SKM-1 (cell line): ENCODE measurements around the gene CACNB2.

Experiments
- DNase-seq: peaks from one replicate; lab custom pipeline; 2025; ENCODE audit not compliant: unreplicated experiment; lab: John Stamatoyannopoulos, UW

The CACNB2 gene

DNA sequence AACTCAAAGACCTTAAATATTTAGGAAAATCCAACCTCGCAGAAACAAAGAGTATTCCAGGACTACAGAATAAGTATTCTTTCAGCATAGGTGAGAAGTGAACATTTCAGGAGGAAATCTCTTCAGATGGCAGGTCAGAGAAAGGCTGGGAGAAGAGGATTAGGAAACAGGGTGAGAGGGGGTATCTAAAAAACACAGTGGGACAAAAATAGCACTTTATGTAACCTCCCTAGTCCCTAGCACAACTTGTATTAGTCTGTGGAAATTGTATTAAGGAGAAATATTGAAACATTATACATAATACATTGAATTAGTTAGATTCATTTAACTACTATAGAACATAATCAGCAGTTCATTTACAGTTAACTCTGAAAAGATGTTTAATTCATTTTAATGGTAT is 192.3 kb downstream of the CACNB2 start:
- no peak for DNase-seq

DNA sequence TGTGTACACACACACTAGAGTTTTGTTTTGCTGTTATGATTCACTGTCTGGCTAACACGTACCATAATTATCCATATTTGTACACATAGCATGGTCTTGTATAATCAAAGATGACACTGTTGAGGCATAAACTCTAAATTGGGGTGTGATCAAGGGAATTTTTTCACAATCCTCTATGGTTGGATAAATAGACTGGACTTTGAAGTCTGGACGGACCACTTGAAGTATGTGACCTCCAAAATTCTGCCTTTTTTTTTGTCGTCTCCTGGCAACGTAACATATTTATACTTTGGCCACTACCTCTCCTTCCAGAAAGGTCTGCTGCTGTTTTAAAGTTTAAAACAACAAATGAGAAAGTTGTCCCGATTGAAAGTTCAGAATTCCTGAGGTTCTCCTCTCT is 193.4 kb downstream of the CACNB2 start:
- DNase-seq: no peak

DNA sequence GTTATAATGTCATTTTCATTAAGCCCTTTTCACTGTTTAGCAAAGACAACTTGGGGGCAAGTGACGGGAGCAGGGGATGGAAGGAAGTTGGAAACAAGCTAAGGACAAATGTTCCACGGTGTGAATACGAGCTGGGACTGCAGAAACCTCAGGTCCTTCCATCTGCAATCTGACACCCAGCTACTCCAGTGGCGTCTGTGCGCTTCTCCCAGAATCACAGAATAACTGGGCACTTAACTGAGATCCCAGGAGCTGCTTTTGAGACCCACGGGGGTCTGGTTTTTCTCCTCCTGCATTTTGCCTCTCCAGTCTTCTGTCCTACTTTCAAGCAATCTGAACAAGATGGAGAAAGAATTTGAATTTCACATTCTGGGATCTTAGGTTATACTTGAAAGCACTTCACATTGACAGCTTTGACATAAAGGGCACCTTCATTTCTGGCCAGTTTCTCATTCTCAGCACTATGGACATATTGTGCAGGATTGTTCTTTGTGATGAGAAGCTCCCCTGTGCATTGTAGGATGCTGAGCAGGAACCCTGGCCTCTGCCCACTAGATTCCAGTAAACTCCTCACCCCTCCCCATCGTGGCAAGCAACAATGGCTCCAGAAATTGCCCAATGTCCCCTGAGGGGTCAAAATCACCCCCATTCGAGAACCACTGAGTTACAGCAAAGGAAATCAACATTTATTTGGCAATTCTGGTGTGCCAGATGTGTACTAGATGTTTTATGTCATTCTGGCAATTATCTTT is 194.1 kb downstream of the CACNB2 start:
- DNase-seq: no peak

DNA sequence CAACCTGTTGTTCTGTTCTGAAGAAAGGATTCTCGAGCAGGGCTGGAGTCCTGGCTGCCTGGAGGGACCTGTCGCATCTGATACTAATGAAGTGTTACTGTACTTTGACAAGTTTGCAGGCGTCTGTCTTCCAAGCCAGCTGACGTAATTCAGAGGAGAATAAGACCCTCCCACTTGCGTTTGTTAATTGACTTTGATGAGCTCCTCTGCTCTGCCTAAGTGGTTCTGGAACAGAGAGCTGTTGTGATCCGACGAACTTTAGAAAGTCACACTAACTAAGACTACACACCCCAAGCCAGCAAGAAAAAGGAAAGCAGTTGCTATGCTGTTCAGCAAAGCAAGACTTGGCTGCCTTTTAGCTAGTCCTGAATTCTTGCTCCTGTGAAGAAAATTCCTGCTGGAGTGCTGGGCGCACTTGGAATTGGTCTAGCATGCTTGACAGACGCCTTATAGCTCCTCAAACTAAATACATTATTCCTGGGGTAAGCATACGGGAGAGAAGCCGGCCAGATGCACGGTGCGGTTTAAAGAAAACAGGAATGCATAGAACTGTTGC is 200.3 kb downstream of the CACNB2 start:
- DNase-seq: no peak

DNA sequence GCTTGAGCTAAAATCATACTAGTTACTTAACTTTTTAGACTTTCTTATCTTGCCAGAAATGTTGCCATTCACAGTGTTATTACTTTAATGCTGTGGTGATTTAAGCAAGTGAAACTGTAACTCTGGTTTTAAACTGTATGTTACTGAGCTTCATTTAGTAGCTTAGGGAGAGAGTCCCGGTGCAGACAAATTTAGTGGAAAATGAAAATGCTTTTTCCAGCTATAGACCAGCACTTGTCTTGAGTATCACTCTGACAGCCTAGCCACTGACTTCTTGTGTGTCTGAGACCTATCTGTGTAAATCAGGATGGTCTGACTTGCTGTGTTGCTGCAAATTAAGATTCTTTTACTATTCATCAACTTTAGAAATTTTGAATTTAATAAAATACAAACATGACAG is 200.8 kb downstream of the CACNB2 start:
- DNase-seq: no peak

DNA sequence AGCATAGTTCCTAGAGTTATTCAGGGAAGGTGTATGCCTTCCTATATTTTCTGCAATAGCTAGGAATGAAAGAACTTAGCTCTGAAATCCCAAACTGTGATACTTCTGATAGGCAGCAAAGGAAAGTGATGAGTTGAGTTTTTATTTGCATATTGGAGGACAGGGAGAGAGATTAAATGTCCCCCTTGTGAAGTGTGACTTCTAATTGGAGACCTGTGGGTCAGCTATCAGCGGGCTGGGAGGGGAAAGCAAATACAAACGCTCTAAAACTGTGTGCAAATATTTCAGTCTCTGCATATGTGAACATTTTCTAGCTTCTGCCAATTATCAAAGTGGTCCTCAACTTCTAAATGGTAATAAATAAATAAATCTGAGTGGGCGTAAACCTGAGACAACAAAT is 203.3 kb downstream of the CACNB2 start:
- DNase-seq: no peak

DNA sequence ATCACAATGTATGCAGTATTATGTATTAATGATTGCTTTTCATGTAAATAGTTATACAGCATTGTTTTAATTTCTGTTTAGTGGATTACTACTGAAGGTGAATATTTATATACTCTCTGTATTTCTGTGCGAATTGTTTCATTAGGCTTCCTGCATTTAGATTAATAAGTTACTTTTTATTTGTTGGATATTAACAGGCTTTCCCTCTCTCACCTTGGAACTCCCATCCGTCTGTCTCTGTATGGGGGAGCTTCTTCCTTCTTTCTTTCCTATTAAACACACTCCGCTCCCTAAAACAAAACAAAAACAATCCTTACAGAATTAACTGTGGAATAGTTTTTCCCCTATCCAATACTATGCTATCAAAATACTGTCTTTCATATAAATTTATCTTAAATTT is 205.1 kb downstream of the CACNB2 start:
- no peak for DNase-seq

DNA sequence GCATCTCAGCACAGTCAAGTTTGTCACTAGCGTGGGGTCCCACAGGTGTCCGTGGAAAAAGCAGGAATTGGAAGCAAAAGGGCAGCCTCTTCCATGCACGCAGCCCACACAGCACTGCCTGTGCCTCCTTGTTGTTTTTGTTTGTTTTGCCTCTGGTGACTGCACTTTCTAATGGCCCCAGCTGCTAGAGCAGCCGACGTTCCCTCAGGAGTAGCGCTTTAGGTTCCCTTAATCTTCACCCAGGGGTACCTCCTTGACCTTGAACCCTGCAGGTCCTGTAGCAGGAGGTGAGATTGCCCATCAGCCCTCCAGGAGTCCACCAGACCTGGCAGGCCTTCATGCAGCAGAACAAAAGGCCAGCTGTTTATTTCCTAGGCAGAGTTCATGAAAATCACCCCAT is 210.1 kb downstream of the CACNB2 start:
- no peak for DNase-seq

DNA sequence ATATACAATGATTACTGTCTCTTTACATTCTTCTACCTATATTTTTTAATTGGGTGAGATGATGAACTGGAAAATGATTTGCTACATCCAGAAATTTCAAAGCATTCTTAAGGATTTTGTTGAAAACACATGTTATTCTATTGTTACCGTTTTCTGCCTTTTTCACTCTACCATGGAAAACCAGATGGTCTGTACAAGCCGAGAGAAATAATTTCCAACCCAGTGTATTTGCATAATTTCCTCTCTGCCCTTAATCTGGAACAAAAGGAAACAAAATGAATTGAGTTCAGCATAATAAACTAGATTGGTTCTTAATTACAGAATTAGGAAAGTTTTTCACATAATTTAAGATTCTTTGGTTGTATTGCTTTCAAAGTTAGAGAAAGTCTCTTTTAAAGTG is 211.2 kb downstream of the CACNB2 start:
- DNase-seq: no peak

DNA sequence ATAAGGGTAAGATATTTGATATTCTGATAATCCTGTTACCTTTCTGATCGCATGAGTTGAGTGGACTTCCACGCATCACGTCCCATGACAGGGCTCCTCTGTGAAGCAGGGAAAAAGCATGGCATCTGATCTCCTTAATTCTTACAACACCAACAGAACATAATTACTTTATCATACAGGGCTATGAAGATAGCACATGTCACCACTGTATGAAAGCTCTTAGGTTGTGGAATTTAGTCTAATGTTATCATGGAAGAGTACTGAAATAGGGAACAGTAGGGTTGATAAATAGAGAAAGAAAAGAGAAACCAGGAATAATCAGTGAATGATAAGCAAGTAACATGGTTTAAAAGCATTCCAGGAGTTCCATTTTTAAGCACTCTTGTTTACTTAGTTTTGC is 212.0 kb downstream of the CACNB2 start:
- no peak for DNase-seq

DNA sequence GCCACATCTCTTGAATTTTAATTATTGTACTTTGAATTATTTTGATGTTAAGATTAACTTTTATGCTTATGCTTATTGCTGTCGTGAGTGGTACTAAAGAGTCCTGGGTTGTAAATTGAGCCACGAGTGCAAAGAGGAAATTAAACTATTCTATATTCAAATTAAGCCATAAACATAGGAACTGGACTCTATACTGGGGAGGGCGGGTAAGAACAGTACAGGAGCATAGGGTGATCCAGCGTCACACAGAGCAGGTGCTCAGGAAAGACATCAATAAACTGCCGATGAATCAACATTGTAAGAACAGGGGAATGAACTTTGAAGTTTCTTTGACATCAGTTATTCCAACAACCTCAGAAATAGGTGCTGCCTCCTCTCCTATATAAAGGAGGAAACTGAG is 219.6 kb downstream of the CACNB2 start:
- DNase-seq: no peak

DNA sequence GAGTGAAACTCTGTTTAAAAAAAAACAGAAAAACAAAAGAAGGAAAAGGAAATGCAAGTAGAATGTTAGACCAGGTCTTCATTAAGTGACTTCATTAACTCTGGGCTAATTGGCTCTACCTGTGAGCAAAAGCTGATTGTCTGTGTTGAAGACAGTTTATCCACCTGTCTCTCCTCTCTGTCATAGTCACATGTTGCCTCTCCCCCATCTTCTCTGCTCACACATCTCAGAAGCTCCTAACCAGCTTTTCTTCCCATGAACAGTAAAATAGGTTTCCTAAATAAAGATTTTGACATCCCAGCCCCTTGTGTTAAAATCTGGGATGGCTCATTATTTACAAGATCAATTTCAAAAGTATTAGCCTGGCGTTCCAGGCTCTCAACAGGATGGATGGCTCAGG is 222.7 kb downstream of the CACNB2 start:
- no peak for DNase-seq

DNA sequence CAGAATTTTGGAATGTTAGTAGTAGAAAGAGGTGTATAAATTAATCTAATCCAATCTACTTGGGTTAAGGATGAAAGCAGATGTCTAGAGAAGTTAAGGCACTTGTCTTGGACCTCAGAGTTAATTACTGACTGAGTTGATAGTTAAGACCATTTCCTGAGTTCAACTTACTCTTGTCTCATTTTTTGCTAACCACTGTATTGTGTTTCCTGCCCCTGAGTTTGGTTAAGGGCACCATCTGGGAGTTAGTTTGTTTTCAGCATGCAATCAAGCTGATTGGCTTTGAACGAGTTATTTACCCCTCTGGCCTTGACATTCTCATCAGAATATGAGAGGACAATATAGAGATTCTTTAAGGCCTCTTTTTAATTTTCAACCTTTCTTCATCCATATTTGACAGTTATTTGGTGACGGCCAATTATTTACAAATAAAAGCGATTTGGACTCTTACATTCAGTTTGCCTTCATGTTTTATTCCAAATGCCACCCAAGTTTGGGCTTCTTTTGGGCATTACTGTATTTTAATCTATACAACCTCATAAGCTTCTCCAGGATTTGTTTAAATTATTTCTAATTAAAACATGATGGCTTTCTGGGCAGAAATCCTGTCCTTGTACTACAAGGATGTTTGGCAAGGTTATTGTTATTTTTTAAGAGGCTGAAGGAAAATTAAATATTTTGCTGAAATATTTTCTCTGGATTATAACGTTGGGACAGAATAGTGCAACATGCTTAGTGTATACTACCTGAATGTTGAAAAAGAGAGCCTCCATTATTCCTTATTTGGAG is 225.0 kb downstream of the CACNB2 start:
- no peak for DNase-seq

DNA sequence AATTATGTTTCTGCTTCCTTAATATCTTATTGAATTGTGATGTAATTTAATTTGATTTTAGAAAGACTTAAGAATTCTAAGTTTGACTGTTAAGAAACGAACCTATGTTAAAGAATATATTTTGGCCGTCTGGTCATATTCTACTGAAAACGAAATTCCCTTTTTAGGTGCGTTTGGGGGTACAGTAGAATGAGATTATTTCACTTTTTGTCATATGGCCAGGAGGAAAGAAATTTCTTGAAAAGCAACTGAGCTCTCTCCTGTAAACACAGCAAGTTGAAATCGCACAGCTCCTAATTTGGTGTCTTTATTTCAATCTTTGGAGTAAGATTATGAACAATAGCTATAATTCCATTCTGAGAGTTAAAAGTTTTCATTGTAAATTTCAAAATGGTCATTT is 227.6 kb downstream of the CACNB2 start:
- DNase-seq: no peak

DNA sequence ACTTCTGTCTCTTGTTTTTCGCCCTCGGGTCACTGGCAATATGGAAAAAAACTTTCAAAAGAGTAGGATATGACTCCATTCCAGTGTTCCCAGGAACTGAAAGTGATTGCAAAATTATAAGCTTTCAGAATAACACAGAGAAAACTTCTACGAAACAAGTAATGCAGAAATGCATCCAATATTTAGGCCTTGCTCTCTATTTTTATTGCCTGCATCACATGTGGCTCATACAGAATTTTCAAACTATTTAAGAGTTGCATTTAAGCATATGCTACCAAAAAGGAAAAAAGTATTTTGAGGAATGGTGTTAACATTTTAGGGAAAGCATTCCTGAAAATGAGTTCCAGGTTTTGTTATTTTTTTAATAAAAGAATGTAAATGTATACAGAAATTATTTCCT is 228.0 kb downstream of the CACNB2 start:
- DNase-seq: no peak

DNA sequence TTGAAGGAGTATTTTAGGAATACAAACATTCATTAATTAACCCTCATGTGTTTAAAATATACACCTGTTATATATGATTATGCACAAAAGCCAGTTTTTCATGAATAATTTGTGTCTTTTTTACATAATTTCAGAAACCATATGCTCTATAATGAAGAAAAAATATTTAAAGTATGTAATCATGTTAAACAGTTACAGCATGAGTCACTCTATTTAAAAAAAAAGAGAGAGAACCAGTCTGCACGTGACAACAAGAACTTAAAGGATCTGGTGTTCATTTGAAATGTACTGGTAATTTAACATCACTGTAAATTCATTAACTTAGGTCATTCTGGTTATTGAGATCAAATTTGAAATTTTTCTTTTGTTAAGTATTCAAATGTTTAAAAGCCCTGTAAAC is 228.5 kb downstream of the CACNB2 start:
- no peak for DNase-seq

DNA sequence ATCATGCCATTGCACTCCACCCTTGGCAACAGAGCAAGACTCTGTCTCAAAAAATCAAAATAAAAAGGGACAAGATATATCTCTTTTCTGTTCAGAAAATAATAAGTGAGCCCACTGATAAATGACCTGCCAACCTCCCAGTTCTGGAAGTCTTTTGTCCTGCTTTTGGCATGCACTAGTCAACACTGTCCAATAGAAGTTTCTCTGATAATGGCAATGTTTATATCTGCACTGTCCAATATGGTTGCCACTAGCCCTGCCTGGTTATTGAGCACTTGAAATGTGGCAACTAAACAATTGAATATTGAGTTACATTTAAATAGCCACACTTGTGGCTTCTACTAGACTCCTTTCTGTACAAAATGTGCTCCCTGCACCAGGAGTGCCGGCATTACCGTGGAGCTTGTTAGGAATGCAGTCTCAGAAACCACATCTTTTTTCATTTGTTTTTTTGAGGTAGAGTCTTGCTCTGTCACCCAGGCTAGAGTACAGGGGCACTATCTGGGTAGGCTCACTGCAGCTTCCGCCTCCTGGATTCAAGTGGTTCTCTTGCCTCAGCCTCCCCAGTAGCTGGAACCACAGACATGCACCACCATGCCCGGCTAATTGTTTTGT is 229.7 kb downstream of the CACNB2 start:
- no peak for DNase-seq

DNA sequence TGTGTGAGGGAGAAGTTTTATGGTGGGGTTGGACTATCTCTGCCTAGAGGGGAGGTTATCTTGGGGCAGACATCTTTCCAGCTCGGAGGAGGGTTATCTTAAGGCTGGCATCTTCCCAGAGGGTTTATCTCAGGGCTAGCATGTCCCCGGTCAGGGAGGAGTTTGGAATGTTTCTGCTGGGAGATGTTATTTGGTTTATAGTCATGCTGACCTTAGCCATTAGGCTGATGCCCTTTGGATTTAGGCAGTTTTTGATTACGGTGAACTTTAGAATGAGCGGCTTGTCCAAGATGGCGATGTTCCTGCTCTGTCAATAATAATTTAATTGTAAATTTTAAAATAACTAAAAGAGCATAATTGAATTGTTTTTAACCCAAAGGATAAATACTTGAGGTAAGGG is 236.4 kb downstream of the CACNB2 start:
- no peak for DNase-seq

DNA sequence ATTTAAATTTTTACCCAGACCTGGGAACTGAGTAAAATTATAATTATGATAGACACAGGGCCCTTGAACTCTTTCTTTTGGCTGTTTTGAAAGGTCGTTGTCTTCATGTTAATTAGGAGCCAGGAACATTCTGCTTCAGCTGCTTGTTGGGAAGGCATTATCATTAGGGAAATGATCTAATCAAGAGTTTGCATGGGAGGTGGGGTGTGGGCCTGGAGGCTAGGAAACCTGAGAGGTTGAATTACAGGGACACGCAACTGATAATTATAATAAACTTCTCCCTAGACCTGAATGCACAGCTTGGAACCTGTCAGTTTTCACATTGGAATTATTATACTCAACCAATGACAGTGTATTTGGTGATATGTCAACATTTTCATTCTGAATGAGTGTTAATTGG is 237.7 kb downstream of the CACNB2 start:
- DNase-seq: no peak

DNA sequence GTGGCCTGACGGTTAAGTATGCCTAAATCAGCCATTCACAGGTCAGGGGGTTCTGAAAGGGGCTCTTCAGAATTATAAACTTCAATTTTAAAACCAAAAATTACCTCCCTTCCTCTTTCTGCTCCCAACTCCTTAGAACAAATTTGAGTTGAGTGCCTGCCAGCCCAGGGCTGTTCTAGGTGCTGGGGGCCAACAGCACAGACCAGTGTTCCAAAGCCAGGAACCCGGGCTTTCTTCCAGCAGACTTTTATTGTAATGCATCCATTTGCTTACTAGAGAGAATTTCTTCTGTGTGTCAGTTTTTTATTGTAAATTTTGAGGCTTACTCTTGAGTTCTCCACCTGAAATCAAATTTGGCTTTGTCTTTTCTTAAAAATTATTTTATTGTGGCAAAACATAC is 238.5 kb downstream of the CACNB2 start:
- no peak for DNase-seq

DNA sequence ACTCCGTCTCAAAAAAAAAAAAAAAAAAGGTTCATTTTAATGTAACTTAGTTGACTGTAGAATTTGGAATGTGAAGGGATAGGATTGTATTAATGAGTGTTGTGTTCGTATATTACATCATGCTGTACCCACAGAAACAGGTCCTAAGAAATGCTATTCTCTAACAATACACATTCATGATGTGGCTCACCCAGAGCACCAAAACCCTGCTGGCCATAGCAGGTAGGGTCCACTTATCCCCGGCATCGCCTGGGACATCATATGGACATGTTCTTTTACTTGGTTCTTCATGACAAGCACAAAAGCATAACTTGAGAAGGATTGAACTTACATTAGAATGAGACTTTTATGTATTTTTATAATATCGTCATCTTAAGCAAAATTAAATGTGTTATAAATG is 241.5 kb downstream of the CACNB2 start:
- no peak for DNase-seq

DNA sequence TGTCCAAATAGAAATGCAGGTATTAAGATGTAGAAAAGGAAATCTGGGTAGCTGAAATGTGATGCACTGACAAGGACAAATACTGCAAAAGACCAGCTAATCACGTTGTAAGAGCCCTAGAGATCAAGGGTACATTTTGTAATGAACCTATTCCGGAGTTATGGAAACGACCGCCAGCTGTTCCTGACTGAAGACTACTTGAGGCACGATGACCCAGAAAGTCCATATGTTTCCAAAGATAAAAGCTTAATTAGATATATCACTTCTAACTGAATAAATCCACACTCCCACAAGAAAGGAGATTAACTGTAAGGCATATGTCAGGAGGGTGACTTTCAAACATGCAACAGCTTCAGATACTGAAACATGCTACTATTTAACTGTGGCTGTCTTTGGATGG is 257.7 kb downstream of the CACNB2 start:
- DNase-seq: no peak
